Heart left ventricle (tissue), 16 donors: ENCODE measurements around the gene GALNT2. TPM values are rescaled to one million over a fixed set of nuclear protein-coding genes. Genes with fewer than 3 reads are reported as not detected.

Source experiments
- ATAC-seq, 4 donors: fragments of 200-7000 bp; cut with Tn5 transposase; one replicate each; pipeline ENCODE4 v1.9.1; 2020 to 2022; ENCODE audit warnings: moderate library complexity in 4 of 4, mild to moderate bottlenecking in 3 of 4, moderate number of reproducible peaks in 1 of 4
- DNase-seq, 5 donors: peaks; one replicate each; pipeline ENCODE4 v3.0.0-alpha.2; 2020
- H3K27ac ChIP-seq, 12 donors: fragments of 200-600 bp; sonication (generic) in 4 of 12; one replicate each; pipeline versions ENCODE4 v1.5.0 to v1.8.0; 2016 to 2022; ENCODE audit warnings: mild to moderate bottlenecking in 2 of 12
- H3K27me3 ChIP-seq, 9 donors: fragments of 200-600 bp; sonication (generic) in 2 of 9; one replicate each; pipeline versions ENCODE4 v1.5.1 to v1.8.0; 2016 to 2022; ENCODE audit warnings: mild to moderate bottlenecking in 3 of 9
- H3K36me3 ChIP-seq, 9 donors: fragments of 200-600 bp; sonication (generic) in 2 of 9; one replicate each; pipeline versions ENCODE4 v1.5.0 to v1.8.0; 2018 to 2022; ENCODE audit warnings: mild to moderate bottlenecking in 2 of 9
- H3K4me1 ChIP-seq, 12 donors: fragments of 200-600 bp; sonication (generic) in 4 of 12; one replicate each; pipeline versions ENCODE4 v1.5.0 to v1.8.0; 2016 to 2022; ENCODE audit warnings: mild to moderate bottlenecking in 3 of 12
- H3K4me3 ChIP-seq, 12 donors: fragments of 200-600 bp; sonication (generic) in 4 of 12; one replicate each; pipeline versions ENCODE4 v1.5.0 to v1.8.0; 2017 to 2022; ENCODE audit warnings: mild to moderate bottlenecking in 9 of 12, moderate library complexity in 4 of 12
- H3K9me3 ChIP-seq, 12 donors: fragments of 200-600 bp; sonication (generic) in 4 of 12; one replicate each; pipeline versions ENCODE4 v1.5.0 to v1.8.0; 2016 to 2022; ENCODE audit warnings: mild to moderate bottlenecking in 1 of 12
- CTCF ChIP-seq, 12 donors: fragments of 200-600 bp; sonication (generic) in 4 of 12; IDR thresholded peaks; one replicate each; pipeline versions ENCODE4 v1.5.0 to v1.8.0; 2018 to 2022; ENCODE audit warnings: antibody characterized with exemption in 12 of 12, mild to moderate bottlenecking in 5 of 12
- POLR2A ChIP-seq, 2 donors: fragments of 450-650 bp; IDR thresholded peaks; one replicate each; pipeline ENCODE4 v1.6.1; 2017; ENCODE audit warnings: antibody characterized with exemption in 2 of 2, mild to moderate bottlenecking in 2 of 2, moderate library complexity in 2 of 2
- WGBS, 4 donors: extraction: QIAGEN DNeasy Blood & Tissue Kit in 2 of 4; methylation state at CpG; one replicate each; pipeline versions ENCODE4 v1.1.5 to v1.1.7; 2013 to 2018; 5-methylcytosine and 5-hydroxymethylcytosine counted together
- intact Hi-C, 10 donors: fragments of 100-400 bp; cut with DNase I; formaldehyde crosslinking; loops; one replicate each; pipeline versions ENCODE4 v1.11.1 to v1.14.2; 2022
- polyA plus RNA-seq, 2 donors: library from polyadenylated mRNA; stranded (reverse); fragments of 200-250 nt; gene quantifications; one replicate each; pipeline ENCODE4 v1.2.3, GENCODE V29; 2013
- total RNA-seq, 9 donors: library from RNA; depleted of rRNA in 2 of 9; stranded (reverse); fragments of >200 nt in 2 of 9; fragmentation: NEBNext Ultra II Directional in 3 of 9; extraction: Animal tissue kit (Norgen Biotek cat#: 25700) in 3 of 9; gene quantifications; one replicate each; pipeline versions ENCODE4 v1.1.0 to v1.2.4, GENCODE V29; 2016 to 2023
- donor health status: ischemic (EF 13 %, LVEDD 7.1; RV severe dilation, severe dysfunction).
- donor health status: healthy with polysubstance abuse.
- donor health status: DM: no; HTN: yes; CAD: no.
- donor health status: DM: no; HTN: no; CAD: no.
- donor health status: ischemic (EF 25% LVEDD 6.9; RV normal size, moderate dysfunction).
- donor health status: ischemic (EF 25% LVEDD 5.7; RV mildly dilated, moderate dysfunction).
- donor health status: healthy.
- donor health status: DM: yes; HTN: yes; CAD: no.
- donor health status: ischemic (EF 35%, LVEDD 5.7; RV mildly dilated, moderate dysfunction).
- donor health status: nonischemic (EF 11% LVEDD 7.7; RV severe dilation, severe dysfunction).
- donor health status: DM: yes; HTN: yes; CAD: no.
- donor health status: PGD.
- donor health status: ischemic (EF 29% LVEDD 5.4; RV normal size, mild dysfunction).
- donor health status: nonischemic (EF 23%, LVEDD 6.1; RV moderate dilation, normal function).

The GALNT2 gene
- total and polyA plus RNA-seq, 11 donors = 10.1 to 44.9 (median 31.6) TPM

GRCh38 chr1:230025686-230026085 is 41.4 kb upstream of the GALNT2 start:
- peaks cover 0 to 20% (median 0%) of the 10 kb centered on the region in 12 donors for H3K9me3 ChIP-seq
- no peak overlapping the region for H3K27ac ChIP-seq
- no peak overlapping the region for H3K4me3 ChIP-seq
- H3K4me1 ChIP-seq = no peaks in the 10 kb centered on the region
- H3K27me3 ChIP-seq = no peaks in the 10 kb centered on the region
- intact Hi-C loops = no loop called here
- TF ChIP-seq POLR2A (IDR thresholded peaks at IDR 0.05) = no peak
- TF ChIP-seq CTCF (IDR thresholded peaks at IDR 0.05) = no peak
- WGBS, 4 donors = 82 to 84% (median 84%) methylated on average over 3 of the region's 3 CpGs
- DNase-seq = no peak
- H3K36me3 ChIP-seq = no peaks in the 10 kb centered on the region
- no peak for ATAC-seq

- Histone ChIP-seq H3K9me3 (peaks cover 0 to 20% (median 0%) of the 10 kb centered on the region in 12 donors), H3K36me3 (no peaks in the 10 kb centered on the region), H3K4me3 (no peak overlapping the region), H3K4me1 (no peaks in the 10 kb centered on the region), H3K27ac (no peak overlapping the region), H3K27me3 (no peaks in the 10 kb centered on the region)
- no peak for ATAC-seq
- 47 to 97% (median 92%) methylated on average over 1 of the region's 1 CpG for WGBS, 4 donors
- no peak for TF ChIP-seq CTCF (IDR thresholded peaks at IDR 0.05)
- no peak for TF ChIP-seq POLR2A (IDR thresholded peaks at IDR 0.05)
- intact Hi-C loops = no loop called here
- DNase-seq = no peak
These were observed 40.9 kb upstream of the GALNT2 start for GRCh38 chr1:230026139-230026538.

- H3K4me3 ChIP-seq = no peak overlapping the region
- H3K4me1 ChIP-seq = no peaks in the 10 kb centered on the region
- ATAC-seq = no peak
- no peak overlapping the region for H3K27ac ChIP-seq
- no peak for DNase-seq
- intact Hi-C loops = no loop called here
- no peaks in the 10 kb centered on the region for H3K27me3 ChIP-seq
- H3K9me3 ChIP-seq = peaks cover 0 to 20% (median 0%) of the 10 kb centered on the region in 12 donors
- no peaks in the 10 kb centered on the region for H3K36me3 ChIP-seq
- TF ChIP-seq CTCF (IDR thresholded peaks at IDR 0.05) (no peak), POLR2A (IDR thresholded peaks at IDR 0.05) (no peak)
- WGBS, 4 donors = 74 to 84% (median 81%) methylated on average over 3 to 5 of the region's 5 CpGs
These were observed 40.5 kb upstream of the GALNT2 start for GRCh38 chr1:230026572-230026971.

GRCh38 chr1:230028602-230029223 is 38.3 kb upstream of the GALNT2 start:
- Histone ChIP-seq H3K4me1 (no peaks in the 10 kb centered on the region), H3K27me3 (no peaks in the 10 kb centered on the region), H3K9me3 (peaks cover 0 to 18% (median 0%) of the 10 kb centered on the region in 12 donors), H3K27ac (no peak overlapping the region), H3K36me3 (no peaks in the 10 kb centered on the region), H3K4me3 (no peak overlapping the region)
- WGBS, 4 donors = 94 to 96% (median 95%) methylated on average over 11 of the region's 11 CpGs
- DNase-seq (no peak), ATAC-seq (no peak)
- TF ChIP-seq CTCF (IDR thresholded peaks at IDR 0.05) (no peak), POLR2A (IDR thresholded peaks at IDR 0.05) (no peak)
- intact Hi-C loops = no loop called here
